GM13976 (cell line): ENCODE results near the gene ADD3.

Experiments used
- DNase-seq: peaks from one replicate; pipeline ENCODE4 v3.0.0; 2012; ENCODE audit warnings: low spot score
- in situ Hi-C: fragments of 300-500 bp; cut with MboI; formaldehyde crosslinking; loops from one replicate; pipeline ENCODE4 v1.12.0; 2022; ENCODE audit warnings: low sequenced_read_pairs, mixed read lengths, inconsistent platforms; ENCODE audit not compliant: unreplicated experiment
- TF ChIP-seq, protein P1 (sequence below): IDR thresholded peaks from 2 replicates; pipeline ENCODE4 v1.5.1; 2012; ENCODE audit warnings: borderline replicate concordance, mild to moderate bottlenecking; ENCODE audit not compliant: insufficient read depth; ENCODE audit errors: extremely low read depth, missing control alignments, control extremely low read depth

ADD3 gene

DNA sequence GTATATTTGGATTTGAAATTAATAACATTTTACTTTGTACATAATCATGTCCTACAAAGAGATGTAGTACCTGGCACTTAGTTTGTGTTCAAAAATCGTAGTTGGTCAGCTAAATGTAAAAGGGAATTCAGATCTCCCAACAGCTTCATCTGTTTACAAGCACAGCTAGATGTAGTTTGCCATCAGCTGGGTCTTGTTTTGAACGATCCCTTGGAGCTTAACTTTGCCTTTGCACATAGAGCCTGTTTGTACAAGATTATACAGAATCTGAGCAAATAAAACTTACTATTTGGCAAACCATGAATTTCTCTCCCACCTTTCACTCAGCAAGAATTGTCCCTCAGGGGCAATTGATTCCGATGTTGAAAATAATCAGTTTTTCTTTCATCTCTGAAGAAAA is 36.1 kb upstream of the ADD3 start:
- in situ Hi-C loops: loop anchor here (10.0 kb wide), 1 partner anchor 163 kb away; no protein-coding TSS in a partner anchor
- DNase-seq: no peak
- TF ChIP-seq, protein P1, sequence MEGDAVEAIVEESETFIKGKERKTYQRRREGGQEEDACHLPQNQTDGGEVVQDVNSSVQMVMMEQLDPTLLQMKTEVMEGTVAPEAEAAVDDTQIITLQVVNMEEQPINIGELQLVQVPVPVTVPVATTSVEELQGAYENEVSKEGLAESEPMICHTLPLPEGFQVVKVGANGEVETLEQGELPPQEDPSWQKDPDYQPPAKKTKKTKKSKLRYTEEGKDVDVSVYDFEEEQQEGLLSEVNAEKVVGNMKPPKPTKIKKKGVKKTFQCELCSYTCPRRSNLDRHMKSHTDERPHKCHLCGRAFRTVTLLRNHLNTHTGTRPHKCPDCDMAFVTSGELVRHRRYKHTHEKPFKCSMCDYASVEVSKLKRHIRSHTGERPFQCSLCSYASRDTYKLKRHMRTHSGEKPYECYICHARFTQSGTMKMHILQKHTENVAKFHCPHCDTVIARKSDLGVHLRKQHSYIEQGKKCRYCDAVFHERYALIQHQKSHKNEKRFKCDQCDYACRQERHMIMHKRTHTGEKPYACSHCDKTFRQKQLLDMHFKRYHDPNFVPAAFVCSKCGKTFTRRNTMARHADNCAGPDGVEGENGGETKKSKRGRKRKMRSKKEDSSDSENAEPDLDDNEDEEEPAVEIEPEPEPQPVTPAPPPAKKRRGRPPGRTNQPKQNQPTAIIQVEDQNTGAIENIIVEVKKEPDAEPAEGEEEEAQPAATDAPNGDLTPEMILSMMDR: no peak

DNA sequence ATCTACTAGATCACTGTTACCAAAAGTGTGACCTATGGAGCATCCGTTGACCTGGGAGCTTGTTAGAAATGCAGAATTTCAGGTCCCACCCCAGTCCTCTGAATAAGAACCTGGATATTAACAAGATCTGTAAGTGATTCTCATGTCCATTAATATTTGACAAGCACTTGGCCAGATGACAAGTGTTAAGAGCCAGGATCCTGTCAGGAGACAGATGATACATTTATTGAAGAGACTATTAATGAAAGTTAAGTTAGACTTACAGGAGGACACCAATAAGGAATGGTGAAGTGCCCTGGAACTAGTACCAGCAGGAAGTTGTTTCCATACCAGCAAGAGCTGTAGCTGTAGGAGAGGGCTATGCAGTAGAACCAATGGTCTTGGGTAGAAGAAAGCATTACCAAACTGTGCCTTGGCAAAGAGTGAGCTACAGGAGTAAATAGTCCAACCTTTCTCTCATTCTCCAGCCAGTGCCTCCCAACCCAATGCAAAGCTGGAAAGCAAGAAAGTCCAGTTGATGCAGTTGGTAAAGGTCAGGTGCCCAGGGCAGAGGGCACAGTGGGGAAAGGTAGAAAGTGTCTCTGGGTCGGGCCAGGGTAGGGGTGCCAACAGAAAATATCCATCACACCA is 35.3 kb upstream of the ADD3 start:
- no peak for DNase-seq
- in situ Hi-C loops: loop anchor here (10.0 kb wide), 1 partner anchor 162 kb away; no protein-coding TSS in a partner anchor
- TF ChIP-seq, protein P1: no peak

DNA sequence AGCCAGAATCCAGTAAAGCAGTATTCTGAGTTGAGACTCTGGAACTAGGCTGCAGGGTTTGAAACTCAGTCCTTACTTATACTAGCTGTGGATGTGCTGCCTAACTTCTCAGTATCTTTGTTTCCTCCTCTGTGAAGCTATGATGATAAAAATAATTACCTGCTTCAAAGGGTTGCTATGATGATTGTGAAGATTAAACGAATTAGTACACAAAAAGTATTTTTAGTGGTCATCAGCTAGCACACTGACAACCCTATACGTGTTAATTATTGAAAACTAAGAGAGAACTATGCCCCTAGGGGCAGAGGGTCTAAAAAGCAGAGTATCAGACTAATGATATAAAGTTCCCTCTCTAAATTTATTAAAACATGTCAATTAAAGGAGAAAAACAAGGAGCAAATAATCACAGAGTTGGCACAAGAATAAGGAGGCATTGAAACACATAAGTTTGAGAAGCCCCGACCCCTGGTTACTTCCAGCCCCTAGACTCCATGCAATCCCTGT is 34.4 kb upstream of the ADD3 start:
- TF ChIP-seq, protein P1: no peak
- in situ Hi-C loops: loop anchor here (10.0 kb wide), 1 partner anchor 161 kb away; no protein-coding TSS in a partner anchor
- DNase-seq: no peak

DNA sequence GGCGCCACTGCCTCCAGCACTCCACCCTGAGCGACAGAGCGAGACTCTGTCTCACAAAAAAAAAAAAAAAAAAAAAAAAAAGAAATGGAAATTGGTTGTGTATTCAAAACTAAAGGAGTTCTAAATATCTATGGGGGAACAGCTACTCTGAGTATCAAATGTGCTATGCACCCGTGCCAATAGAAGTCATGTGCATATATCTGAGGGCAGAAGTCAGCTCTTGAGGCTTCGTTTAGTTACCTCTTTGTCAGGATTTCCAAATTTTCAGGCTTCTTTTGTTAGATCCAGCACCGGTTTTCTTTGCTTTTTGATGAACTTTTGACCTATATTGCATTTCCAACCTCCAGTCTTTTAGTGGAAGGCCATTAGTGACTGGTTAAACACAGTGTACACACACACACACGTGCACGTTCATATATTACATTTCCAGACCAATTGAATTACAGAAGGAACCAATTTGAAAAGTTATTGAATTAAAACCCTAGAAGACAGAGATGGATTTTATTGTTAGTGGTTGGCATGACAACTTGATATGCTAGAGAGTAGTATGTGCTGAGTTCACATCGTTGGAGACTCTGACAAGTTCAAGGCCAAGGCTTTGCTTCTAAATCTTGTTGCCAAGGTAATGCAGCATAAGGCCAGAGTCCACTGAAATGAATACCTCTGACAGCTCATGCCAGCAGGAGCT is 33.1 kb upstream of the ADD3 start:
- DNase-seq: no peak
- TF ChIP-seq, protein P1: no peak
- in situ Hi-C loops: loop anchor here (10.0 kb wide), 1 partner anchor 160 kb away; no protein-coding TSS in a partner anchor

DNA sequence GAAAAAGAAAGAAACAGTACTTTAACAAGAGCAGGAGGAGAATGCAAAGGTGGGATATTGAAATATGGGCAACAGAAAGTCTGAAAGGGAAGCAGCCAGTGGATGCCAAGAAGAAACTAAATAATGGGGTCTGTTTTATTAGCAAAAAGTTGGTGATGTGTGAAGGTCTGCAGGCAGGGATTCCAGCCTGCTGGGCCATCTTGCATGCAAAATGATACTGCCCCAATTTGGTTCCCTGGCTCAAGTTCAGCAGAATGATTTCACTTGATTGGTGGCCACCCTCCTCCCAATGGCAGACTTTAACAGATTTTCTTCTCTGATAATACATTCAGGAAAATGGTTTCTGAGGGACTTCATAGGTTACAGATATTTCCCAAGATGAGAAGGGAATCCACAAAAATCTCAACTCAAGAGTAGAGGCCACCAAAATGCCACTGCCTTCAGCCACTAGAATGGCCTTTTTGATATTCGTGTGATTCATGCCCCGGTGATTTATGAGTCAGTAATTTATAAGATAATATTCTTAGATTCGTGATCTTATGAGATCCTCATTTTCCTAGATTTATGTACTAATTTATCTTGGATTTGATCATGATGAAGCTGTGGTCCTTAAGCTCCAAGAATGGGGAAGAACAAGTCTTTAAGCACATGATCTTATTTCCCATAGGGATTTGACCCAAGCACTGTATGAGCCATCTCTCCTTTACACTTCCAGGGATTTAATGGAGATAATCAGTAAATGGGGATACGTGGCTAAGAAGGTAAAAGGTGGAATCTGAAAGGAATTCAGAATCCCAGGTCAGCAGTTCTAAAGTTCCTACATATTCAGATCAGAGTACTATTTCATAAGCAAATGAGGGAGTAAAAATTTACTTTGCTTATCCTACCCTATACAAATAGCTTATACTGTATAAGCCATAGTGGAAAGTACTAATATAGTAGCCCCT is 32.3 kb upstream of the ADD3 start:
- TF ChIP-seq, protein P1: no peak
- no peak for DNase-seq
- in situ Hi-C loops: loop anchor here (10.0 kb wide), 1 partner anchor 159 kb away; no protein-coding TSS in a partner anchor

DNA sequence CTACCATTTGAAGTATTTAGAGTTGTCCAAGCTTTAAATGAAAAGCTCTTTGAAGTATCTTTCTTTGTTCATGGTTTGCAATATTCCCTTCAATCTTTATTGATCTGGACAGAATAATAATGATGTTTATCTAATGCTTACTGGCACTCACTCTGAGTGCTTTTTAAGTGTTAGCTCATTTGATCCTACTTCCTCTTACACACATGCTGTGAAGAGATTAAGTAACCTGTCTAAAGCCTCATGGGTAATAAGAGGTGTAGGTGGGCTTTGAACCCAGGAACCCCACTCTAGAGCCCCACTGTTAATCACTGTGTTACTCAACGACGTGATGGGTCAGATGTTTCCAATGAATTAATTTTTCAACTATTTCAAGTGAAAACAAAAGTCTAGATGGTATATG is 31.1 kb upstream of the ADD3 start:
- in situ Hi-C loops: loop anchor here (10.0 kb wide), 1 partner anchor 158 kb away; no protein-coding TSS in a partner anchor
- DNase-seq: no peak
- TF ChIP-seq, protein P1: no peak
